Femur (tissue), 1 donor: ENCODE data around the gene RIN2.
"Not testable (repeated sequence)": the region's sequence is repeated elsewhere in the genome, so short reads cannot be mapped to it uniquely, and the experiment has no call there.

Experiments
- DNase-seq: peaks from one replicate; pipeline ENCODE4 v3.0.0-alpha.2; 2017

RIN2 gene

GRCh38 chr20:19740512-19740911 lies 17.5 kb upstream of the RIN2 start:
- DNase-seq: no peak

- no peak for DNase-seq
Measured at GRCh38 chr20:19741924-19742323, 16.1 kb upstream of the RIN2 start.

GRCh38 chr20:19742974-19743639 lies 15.0 kb upstream of the RIN2 start:
- no peak for DNase-seq

GRCh38 chr20:19743640-19743995 lies 14.4 kb upstream of the RIN2 start:
- no peak for DNase-seq

GRCh38 chr20:19745106-19745505 lies 13.0 kb upstream of the RIN2 start:
- DNase-seq: no peak

GRCh38 chr20:19745584-19745983 lies 12.5 kb upstream of the RIN2 start:
- no peak for DNase-seq

- DNase-seq: no peak
Measured at GRCh38 chr20:19746396-19746795, 11.7 kb upstream of the RIN2 start.

- no peak for DNase-seq
Measured at GRCh38 chr20:19747903-19748302, 10.2 kb upstream of the RIN2 start.

- no peak for DNase-seq
Measured at GRCh38 chr20:19748681-19749080, 9.4 kb upstream of the RIN2 start.

- no peak for DNase-seq
Measured at GRCh38 chr20:19749618-19750071, 8.4 kb upstream of the RIN2 start.

- DNase-seq: no peak
Measured at GRCh38 chr20:19750101-19750606, 7.9 kb upstream of the RIN2 start.

GRCh38 chr20:19750907-19751636 lies 7.0 kb upstream of the RIN2 start:
- DNase-seq: no peak

GRCh38 chr20:19754201-19754600 lies 3.9 kb upstream of the RIN2 start:
- not testable (repeated sequence) for DNase-seq

GRCh38 chr20:19756761-19757486 lies 1.1 kb upstream of the RIN2 start:
- no peak for DNase-seq

GRCh38 chr20:19757487-19758132 lies 448 bp upstream of the RIN2 start:
- DNase-seq: peak; percentile 96

- peak; percentile 85 for DNase-seq
Measured at GRCh38 chr20:19758501-19759331, 658 bp downstream of the RIN2 start.

GRCh38 chr20:19760371-19760721 lies 2.3 kb downstream of the RIN2 start:
- DNase-seq: no peak

GRCh38 chr20:19761326-19761725 lies 3.3 kb downstream of the RIN2 start:
- DNase-seq: no peak

GRCh38 chr20:19761841-19762240 lies 3.8 kb downstream of the RIN2 start:
- no peak for DNase-seq

- DNase-seq: no peak
Measured at GRCh38 chr20:19764207-19764606, 6.1 kb downstream of the RIN2 start.

- no peak for DNase-seq
Measured at GRCh38 chr20:19765266-19765665, 7.2 kb downstream of the RIN2 start.

GRCh38 chr20:19765913-19766312 lies 7.9 kb downstream of the RIN2 start:
- no peak for DNase-seq
